ENCODE measurements around the gene RANBP1.

The RANBP1 gene

GRCh38 chr22:20176421-20177085, 60.6 kb downstream of the RANBP1 start:
- no peak for DNase-seq
